Rectal smooth muscle tissue (tissue), 1 donor: ENCODE measurements around the gene COL4A1.

Source experiments
- H3K27ac ChIP-seq: one replicate; pipeline ENCODE4 v1.7.0; 2013; ENCODE audit warnings: low read depth, low read length, inconsistent platforms
- H3K27me3 ChIP-seq: one replicate; pipeline ENCODE4 v1.7.0; 2013; ENCODE audit warnings: low read length; ENCODE audit not compliant: control insufficient read depth, insufficient read depth
- H3K36me3 ChIP-seq: one replicate; pipeline ENCODE4 v1.7.0; 2013; ENCODE audit warnings: low read length; ENCODE audit not compliant: control insufficient read depth, insufficient read depth
- H3K4me1 ChIP-seq: one replicate; pipeline ENCODE4 v1.7.0; 2013; ENCODE audit warnings: low read length; ENCODE audit not compliant: control insufficient read depth, insufficient read depth
- H3K4me3 ChIP-seq: one replicate; pipeline ENCODE4 v1.7.0; 2013; ENCODE audit warnings: low read length
- H3K9ac ChIP-seq: one replicate; pipeline ENCODE4 v1.7.0; 2013; ENCODE audit warnings: low read length

Gene COL4A1

DNA sequence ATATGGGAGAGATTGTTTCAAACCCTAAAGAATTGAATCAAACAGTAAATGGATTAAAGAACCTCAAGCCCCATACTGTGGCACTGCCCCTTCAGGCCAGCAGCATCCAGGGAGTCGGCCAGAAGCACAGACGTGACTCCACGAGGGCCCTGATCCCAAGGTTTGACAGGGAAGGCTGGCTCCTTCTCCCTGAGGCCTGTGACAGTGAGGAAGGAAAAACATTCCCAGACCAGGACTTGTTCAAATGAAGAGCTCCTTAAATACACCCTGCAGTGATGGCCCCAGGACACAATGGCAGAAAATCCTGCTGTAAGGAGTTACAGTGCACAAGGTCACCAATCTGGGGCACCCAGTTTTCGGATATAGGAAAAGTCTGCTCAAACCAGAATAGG, 91.0 kb downstream of the COL4A1 start:
- peak overlapping the region; percentile 59 for H3K27ac ChIP-seq
- H3K4me1 ChIP-seq, result peaks cover 38% of the 10 kb centered on the region
- H3K36me3 ChIP-seq, result peaks cover 9% of the 10 kb centered on the region
- no peak overlapping the region for H3K9ac ChIP-seq
- no peak overlapping the region for H3K4me3 ChIP-seq
- no peaks in the 10 kb centered on the region for H3K27me3 ChIP-seq

DNA sequence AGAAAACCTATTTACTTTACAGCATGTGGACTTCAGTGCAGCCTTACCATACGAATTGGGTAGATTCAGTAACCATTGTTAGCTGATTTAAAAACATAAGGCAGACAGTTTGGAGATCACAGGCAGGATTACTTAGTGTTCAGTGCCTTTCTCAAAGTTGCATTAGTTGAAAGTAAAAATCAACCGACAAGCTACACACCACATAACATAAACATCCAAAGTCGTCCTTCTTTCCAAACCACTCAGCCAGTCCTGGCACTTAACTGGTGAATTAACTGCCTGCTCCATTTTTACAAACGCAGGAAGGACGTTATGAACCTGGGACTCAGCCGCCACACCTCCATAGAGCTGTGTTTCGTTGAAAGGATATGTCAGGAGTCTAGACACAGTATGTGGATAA, 91.4 kb downstream of the COL4A1 start:
- peaks cover 13% of the 10 kb centered on the region for H3K36me3 ChIP-seq
- no peak overlapping the region for H3K4me3 ChIP-seq
- peak overlapping the region; percentile 59 for H3K27ac ChIP-seq
- no peak overlapping the region for H3K9ac ChIP-seq
- H3K27me3 ChIP-seq, result no peaks in the 10 kb centered on the region
- H3K4me1 ChIP-seq, result peaks cover 36% of the 10 kb centered on the region

DNA sequence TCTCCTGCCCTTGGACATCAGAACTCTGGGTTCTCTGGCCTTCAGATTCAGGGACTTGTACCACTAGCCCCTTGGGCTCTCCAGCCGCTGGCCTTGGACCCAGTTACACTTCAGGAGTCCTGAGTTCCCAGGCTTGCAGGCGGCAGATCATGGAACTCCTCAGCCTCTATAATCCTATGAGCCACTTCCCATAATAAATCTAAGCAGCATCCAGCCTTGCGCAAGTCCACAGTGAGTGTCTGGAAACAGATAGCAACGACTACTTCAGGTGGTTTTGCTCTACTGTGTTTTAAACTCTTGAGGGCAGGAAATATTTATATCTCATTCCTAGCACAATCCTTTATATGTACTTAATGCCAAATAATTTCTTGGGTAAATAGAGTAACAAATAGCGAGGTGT, 92.3 kb downstream of the COL4A1 start:
- Histone ChIP-seq H3K9ac (no peak overlapping the region), H3K36me3 (peaks cover 14% of the 10 kb centered on the region), H3K27ac (peak overlapping the region; percentile 21), H3K4me3 (no peak overlapping the region), H3K27me3 (no peaks in the 10 kb centered on the region), H3K4me1 (peaks cover 36% of the 10 kb centered on the region)

DNA sequence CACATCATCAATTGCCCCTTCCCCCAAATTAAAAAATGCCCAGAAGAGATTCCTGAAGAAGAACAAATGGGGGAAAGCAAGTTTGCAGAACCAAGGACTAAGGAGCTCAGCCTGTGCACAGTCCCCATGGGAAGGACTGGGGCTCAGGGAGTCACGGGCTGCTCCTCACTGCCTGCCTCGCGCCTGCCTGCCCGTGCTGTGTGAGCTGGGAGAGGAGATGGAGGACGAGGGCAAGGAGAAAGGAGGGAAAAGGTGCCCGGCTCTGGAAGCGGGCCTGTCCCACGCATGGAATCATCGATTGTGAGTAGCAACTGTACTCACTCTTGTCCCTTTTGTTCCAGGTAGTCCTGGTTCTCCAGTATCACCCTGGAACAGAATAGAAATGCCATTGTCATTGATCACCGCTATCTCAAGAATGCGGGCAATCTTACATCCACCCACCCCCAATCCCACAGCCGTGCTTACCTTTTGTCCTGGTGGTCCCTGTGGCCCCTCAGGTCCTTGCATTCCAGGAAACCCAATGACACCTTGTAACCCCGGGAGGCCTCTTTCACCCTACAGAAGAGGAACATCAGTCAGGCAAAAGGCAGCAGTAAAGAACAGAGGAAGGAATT, 93.4 kb downstream of the COL4A1 start:
- H3K27ac ChIP-seq, result no peak overlapping the region
- H3K4me1 ChIP-seq, result peaks cover 30% of the 10 kb centered on the region
- no peaks in the 10 kb centered on the region for H3K27me3 ChIP-seq
- H3K4me3 ChIP-seq, result no peak overlapping the region
- peaks cover 17% of the 10 kb centered on the region for H3K36me3 ChIP-seq
- H3K9ac ChIP-seq, result no peak overlapping the region

DNA sequence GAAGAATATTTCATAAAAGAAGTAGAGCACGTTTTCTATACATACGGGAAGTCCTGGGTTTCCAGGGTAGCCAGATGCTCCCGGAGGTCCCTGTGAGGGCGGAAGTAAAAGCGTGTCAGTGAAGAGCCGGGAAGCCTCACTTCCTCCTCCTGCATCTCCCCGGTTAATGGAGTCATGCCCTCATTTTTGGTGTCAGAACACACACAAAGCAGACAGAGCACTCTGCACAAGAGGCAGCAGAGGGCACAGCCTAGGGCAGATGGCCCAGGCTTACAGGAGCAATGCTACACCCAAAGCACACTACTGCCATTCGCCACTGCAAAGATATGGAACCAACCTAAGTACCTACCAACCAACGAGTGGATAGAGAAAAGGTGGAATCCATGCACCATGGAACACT, 94.4 kb downstream of the COL4A1 start:
- H3K4me1 ChIP-seq, result peaks cover 26% of the 10 kb centered on the region
- H3K4me3 ChIP-seq, result no peak overlapping the region
- H3K27me3 ChIP-seq, result no peaks in the 10 kb centered on the region
- no peak overlapping the region for H3K27ac ChIP-seq
- H3K36me3 ChIP-seq, result peaks cover 17% of the 10 kb centered on the region
- no peak overlapping the region for H3K9ac ChIP-seq

DNA sequence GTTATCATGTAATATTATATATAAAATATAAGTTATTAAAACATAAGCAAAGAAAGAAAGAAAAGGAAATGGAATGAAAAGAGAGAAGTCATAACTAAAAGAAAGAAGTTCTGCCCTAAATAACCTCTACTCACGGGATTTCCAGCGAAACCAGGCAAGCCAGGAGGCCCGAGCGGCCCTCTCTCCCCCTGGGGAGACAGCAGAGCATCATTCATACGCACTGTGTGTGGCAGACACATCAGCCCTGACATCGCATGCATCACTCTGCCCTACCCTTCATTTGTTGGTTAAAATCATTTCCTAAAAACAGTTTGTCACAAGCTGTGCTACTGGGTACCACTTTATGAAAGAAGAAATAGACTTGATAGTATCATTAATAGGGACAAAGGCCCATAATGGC, 95.2 kb downstream of the COL4A1 start:
- Histone ChIP-seq H3K4me3 (no peak overlapping the region), H3K9ac (no peak overlapping the region), H3K36me3 (peaks cover 21% of the 10 kb centered on the region), H3K4me1 (peaks cover 19% of the 10 kb centered on the region), H3K27me3 (no peaks in the 10 kb centered on the region), H3K27ac (no peak overlapping the region)

DNA sequence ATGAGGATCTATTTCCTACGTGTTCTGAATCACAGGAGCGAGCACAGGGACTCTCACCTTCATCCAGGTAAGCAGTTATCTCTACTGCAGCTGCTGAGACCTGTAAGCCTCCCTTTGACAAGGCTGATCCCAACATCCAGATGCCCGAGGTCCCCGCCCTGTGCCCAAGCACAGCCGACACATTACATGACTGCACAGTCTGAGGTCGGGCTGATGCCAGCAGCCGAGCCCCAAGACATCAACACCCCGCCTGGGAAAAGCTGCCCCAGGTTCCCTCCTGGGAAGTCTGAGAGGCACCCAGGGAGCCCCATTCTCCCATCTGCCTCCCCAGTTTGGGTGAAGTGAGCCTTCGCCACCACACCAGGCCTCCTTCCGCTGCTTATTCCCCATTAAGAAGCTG, 95.9 kb downstream of the COL4A1 start:
- Histone ChIP-seq H3K9ac (no peak overlapping the region), H3K27me3 (no peaks in the 10 kb centered on the region), H3K36me3 (peaks cover 24% of the 10 kb centered on the region), H3K27ac (no peak overlapping the region), H3K4me1 (peaks cover 12% of the 10 kb centered on the region), H3K4me3 (no peak overlapping the region)

DNA sequence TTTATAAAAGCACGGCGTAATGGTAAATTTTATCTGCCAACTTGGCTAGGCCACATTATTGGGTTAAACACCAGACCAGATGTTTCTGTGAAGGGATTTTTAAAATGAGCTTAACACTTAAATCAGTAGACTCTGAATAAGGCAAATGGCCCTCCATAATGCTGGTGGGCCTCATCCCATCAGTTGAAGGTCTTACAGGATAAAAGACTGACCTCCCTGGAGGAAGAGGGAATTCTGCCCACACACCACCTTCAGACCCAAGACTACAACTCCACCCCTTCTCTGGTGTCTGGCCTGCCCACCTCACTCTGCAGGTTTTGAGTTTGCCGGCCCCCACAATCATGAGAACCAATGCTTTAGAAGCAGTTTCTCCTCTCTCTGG, 96.4 kb downstream of the COL4A1 start:
- no peak overlapping the region for H3K9ac ChIP-seq
- H3K36me3 ChIP-seq, result peaks cover 25% of the 10 kb centered on the region
- H3K4me3 ChIP-seq, result no peak overlapping the region
- H3K27me3 ChIP-seq, result no peaks in the 10 kb centered on the region
- H3K27ac ChIP-seq, result no peak overlapping the region
- peaks cover 8% of the 10 kb centered on the region for H3K4me1 ChIP-seq

DNA sequence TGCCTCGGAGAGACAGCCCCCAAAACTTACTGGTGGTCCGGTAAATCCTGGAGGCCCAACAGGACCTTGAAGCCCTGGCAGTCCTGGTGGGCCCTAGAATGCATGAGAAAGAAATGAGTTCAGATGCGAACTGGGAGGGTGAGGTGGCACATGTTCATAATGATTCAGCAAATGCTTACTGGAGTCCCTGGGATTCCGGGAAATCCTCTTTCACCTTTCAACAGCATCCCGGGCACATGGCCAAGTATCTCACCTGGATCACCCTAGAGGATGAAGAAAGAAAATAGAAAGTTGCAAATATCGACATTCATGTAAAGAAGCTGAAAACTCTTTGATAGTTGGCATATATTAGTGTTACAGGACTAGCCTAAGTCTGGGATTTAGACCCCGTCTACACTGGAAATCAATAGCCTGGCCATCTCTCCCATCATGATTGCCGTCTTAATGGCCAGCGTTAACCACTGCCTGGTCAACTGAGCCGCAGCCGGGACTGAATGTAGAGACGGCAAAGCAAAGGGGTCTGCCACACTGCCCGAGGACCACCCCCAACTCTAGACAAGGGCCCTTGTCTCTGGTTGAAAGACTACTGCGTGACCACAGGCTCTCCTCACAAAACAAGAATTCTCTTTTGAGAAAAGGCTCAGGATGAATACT, 96.9 kb downstream of the COL4A1 start:
- Histone ChIP-seq H3K36me3 (peaks cover 25% of the 10 kb centered on the region), H3K27me3 (no peaks in the 10 kb centered on the region), H3K4me3 (no peak overlapping the region), H3K27ac (no peak overlapping the region), H3K9ac (no peak overlapping the region), H3K4me1 (peaks cover 6% of the 10 kb centered on the region)

DNA sequence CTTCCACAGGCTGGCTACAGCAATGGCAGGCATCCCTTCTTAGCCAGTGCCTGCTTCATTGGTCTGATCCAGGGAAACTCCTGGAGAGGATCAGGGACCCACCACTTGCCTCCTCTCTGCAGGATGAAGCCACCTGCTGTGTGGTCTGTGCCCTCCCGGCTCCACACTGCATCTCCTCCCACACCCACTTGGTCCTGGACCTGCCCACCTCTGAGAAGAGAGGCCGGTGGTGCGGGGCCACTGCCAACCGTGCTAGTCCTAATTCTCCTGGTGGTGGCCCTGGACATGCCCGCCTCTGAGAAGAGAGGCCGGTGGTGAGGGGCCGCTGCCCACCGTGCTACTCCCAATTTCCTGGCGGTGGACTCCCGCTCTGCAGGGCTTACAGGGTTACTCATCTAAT, 98.8 kb downstream of the COL4A1 start:
- H3K36me3 ChIP-seq, result peaks cover 25% of the 10 kb centered on the region
- no peaks in the 10 kb centered on the region for H3K4me1 ChIP-seq
- H3K9ac ChIP-seq, result no peak overlapping the region
- no peak overlapping the region for H3K4me3 ChIP-seq
- no peaks in the 10 kb centered on the region for H3K27me3 ChIP-seq
- no peak overlapping the region for H3K27ac ChIP-seq

DNA sequence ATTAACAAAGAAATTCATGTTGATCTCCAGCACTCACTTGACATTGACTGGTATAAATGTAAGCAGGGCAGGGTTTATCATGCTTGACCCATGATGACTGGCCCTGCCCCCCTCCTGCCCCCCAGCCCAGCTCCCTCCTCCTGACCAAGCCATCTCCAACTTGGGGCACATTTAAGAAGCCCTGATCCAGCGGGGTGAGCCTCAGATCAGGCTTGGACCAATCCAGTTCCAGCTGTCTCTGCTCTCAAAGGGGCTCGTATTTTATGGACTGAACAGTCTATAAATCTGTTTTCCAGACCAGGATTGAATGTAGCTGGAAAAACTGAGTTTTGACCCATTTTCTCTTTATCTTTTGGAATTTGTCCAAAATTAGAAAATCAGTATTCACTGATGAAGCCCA, 100.0 kb downstream of the COL4A1 start:
- Histone ChIP-seq H3K27ac (no peak overlapping the region), H3K4me3 (no peak overlapping the region), H3K9ac (no peak overlapping the region), H3K4me1 (no peaks in the 10 kb centered on the region), H3K27me3 (no peaks in the 10 kb centered on the region), H3K36me3 (peaks cover 22% of the 10 kb centered on the region)

DNA sequence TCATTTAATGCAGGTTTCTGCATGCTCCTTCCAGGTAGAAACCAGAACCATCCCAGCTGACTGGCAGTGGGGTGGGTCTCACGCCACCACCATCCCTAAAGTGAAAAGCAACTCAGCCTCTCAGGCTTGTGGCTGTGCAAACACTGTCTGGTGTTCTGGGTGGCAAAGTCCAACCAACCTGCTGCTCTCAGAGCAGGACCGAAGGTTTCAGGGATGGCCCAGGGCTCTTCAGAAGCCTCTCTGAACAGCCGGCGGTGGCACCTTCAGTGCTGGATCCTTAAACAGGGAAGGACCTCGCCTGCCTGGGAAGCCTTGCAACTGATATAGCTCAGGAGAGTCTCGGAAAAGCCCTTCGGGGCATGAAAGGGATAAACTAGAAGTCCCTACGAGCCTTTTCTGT, 100.8 kb downstream of the COL4A1 start:
- Histone ChIP-seq H3K27ac (no peak overlapping the region), H3K36me3 (peaks cover 22% of the 10 kb centered on the region), H3K27me3 (no peaks in the 10 kb centered on the region), H3K9ac (no peak overlapping the region), H3K4me1 (no peaks in the 10 kb centered on the region), H3K4me3 (no peak overlapping the region)

DNA sequence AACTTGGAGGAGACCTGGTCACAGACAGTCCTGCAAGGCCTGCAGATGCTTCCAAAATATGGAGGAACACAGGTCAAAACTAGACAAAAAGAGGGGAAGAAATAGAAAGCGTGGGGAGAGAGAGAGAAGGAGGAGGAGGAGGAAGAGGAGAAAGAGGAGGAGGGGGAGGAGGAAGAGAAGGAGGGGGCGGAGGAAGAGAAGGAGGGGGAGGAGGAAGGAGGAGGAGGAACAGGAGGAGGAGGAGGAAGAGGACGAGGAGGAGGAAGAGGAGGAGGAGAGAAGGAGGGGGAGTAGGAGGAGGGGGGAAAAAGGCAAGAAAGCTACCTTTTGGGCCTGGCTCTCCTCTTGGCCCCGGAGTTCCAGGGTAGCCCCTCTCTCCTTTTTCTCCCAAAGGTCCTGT, 105.8 kb downstream of the COL4A1 start:
- Histone ChIP-seq H3K4me3 (no peak overlapping the region), H3K27ac (no peak overlapping the region), H3K4me1 (no peaks in the 10 kb centered on the region), H3K36me3 (peaks cover 17% of the 10 kb centered on the region), H3K27me3 (no peaks in the 10 kb centered on the region), H3K9ac (no peak overlapping the region)
